ELF-1 (cell line): ENCODE measurements around the gene IL9R.
"Not testable (repeated sequence)": the region's sequence is repeated elsewhere in the genome, so short reads cannot be mapped to it uniquely, and the experiment has no call there.

Experiments used
- DNase-seq: peaks from one replicate; pipeline ENCODE4 v3.0.0-alpha.2; 2016; ENCODE audit warnings: low read depth, low spot score

Gene IL9R

DNA sequence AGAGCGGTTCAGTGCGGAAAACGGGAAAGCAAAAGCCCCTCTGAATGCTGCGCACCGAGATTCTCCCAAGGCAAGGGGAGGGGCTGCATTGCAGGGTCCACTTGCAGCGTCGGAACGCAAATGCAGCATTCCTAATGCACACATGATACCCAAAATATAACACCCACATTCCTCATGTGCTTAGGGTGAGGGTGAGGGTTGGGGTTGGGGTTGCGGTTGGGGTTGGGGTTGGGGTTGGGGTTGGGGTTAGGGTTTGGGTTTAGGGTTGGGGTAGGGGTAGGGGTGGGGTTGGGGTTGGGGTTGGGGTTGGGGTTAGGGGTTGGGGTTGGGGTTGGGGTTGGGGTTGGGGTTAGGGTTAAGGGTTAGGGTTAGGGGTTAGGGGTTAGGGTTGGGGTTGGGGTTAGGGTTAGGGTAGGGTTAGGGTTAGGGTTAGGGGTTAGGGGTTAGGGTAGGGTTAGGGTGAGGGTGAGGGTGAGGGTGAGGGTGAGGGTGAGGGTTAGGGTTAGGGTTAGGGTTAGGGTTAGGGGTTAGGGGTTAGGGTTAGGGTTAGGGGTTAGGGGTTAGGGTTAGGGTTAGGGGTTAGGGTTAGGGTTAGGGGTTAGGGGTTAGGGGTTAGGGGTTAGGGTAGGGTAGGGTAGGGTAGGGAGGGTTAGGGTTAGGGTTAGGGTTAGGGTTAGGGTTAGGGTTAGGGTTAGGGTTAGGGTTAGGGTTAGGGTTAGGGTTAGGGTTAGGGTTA lies 32.4 kb downstream of the IL9R start:
- not testable (repeated sequence) for DNase-seq

DNA sequence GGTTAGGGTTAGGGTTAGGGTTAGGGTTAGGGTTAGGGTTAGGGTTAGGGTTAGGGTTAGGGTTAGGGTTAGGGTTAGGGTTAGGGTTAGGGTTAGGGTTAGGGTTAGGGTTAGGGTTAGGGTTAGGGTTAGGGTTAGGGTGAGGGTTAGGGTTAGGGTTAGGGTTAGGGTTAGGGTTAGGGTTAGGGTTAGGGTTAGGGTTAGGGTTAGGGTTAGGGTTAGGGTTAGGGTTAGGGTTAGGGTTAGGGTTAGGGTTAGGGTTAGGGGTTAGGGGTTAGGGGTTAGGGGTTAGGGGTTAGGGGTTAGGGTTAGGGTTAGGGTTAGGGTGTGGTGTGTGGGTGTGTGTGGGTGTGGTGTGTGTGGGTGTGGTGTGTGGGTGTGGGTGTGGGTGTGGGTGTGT lies 33.0 kb downstream of the IL9R start:
- not testable (repeated sequence) for DNase-seq
